Aorta (tissue), 5 donors: Measurements from ENCODE around the gene TPM4. TPM values are rescaled to one million over a fixed set of nuclear protein-coding genes. Genes with fewer than 3 reads are reported as not detected.
"Not testable (repeated sequence)": the region's sequence is repeated elsewhere in the genome, so short reads cannot be mapped to it uniquely, and the experiment has no call there.

ENCODE experiments used
- ATAC-seq: fragments of 200-7000 bp; cut with Tn5 transposase; one replicate; pipeline ENCODE4 v1.9.1; 2022; ENCODE audit warnings: moderate library complexity; ENCODE audit not compliant: low FRiP score
- DNase-seq, 2 donors: peaks; one replicate each; pipeline ENCODE4 v3.0.0-alpha.2; 2020
- H3K27ac ChIP-seq, 2 donors: one replicate each; pipeline ENCODE4 v1.5.1; 2013; ENCODE audit warnings: low read length in 2 of 2, mild to moderate bottlenecking in 2 of 2, moderate library complexity in 2 of 2, control low read depth in 1 of 2, inconsistent platforms in 1 of 2, low read depth in 1 of 2
- H3K27me3 ChIP-seq, 2 donors: one replicate each; pipeline ENCODE4 v1.6.1; 2013; ENCODE audit warnings: control low read depth in 1 of 2, low read length in 1 of 2, mild to moderate bottlenecking in 1 of 2, moderate library complexity in 1 of 2; ENCODE audit not compliant: insufficient read depth in 2 of 2, control insufficient read depth in 1 of 2
- H3K36me3 ChIP-seq, 2 donors: one replicate each; pipeline ENCODE4 v1.6.1; 2013; ENCODE audit warnings: control low read depth in 1 of 2, low read length in 1 of 2, mild to moderate bottlenecking in 1 of 2; ENCODE audit not compliant: insufficient read depth in 2 of 2, control insufficient read depth in 1 of 2
- H3K4me1 ChIP-seq, 2 donors: one replicate each; pipeline ENCODE4 v1.6.1; 2013; ENCODE audit warnings: low read length in 2 of 2, control low read depth in 1 of 2, mild to moderate bottlenecking in 1 of 2, moderate library complexity in 1 of 2; ENCODE audit not compliant: insufficient read depth in 2 of 2, control insufficient read depth in 1 of 2
- H3K4me3 ChIP-seq, 2 donors: one replicate each; pipeline ENCODE4 v1.5.1; 2013; ENCODE audit warnings: low read length in 2 of 2, control low read depth in 1 of 2, mild to moderate bottlenecking in 1 of 2
- H3K9me3 ChIP-seq: one replicate; pipeline ENCODE4 v1.6.1; 2013; ENCODE audit warnings: mild to moderate bottlenecking, low read length; ENCODE audit not compliant: control insufficient read depth
- WGBS, 2 donors: extraction: QIAGEN DNeasy Blood & Tissue Kit; methylation state at CpG; one replicate each; pipeline ENCODE4 v1.1.7; 2013; 5-methylcytosine and 5-hydroxymethylcytosine counted together
- intact Hi-C, 2 donors: fragments of 100-400 bp; cut with DNase I; formaldehyde crosslinking; loops; one replicate each; pipeline versions ENCODE4 v1.14.2 to v1.15.0; 2022
- polyA plus RNA-seq, 2 donors: library from polyadenylated mRNA; stranded (reverse); fragments of 200-250 nt; gene quantifications; one replicate each; pipeline ENCODE4 v1.2.3, GENCODE V29; 2013
- total RNA-seq, 2 donors: library from RNA; stranded (reverse); fragmentation: NEBNext Ultra II Directional; extraction: Animal tissue kit (Norgen Biotek cat#: 25700); gene quantifications; one replicate each; pipeline ENCODE4 v1.2.1, GENCODE V29; 2021
- donor health status: healthy with polysubstance abuse.
- donor health status: Bipolar disorder and iron deficiency.
- donor health status: DM: no; HTN: no; CAD: no.
- donor health status: DM: no; HTN: no; CAD: no.
- donor health status: DM: yes; HTN: yes; CAD: no.

TPM4 gene
- total and polyA plus RNA-seq, 4 donors, result 695 to 1,409 (median 869) TPM

GRCh38 chr19:16094360-16095070 is 18.2 kb downstream of the TPM4 start:
- Histone ChIP-seq H3K4me3 (no peak overlapping the region), H3K9me3 (no peaks in the 10 kb centered on the region), H3K27ac (no peak overlapping the region), H3K4me1 (peaks cover 0 to 2% of the 10 kb centered on the region in 2 donors), H3K27me3 (no peaks in the 10 kb centered on the region), H3K36me3 (peaks cover 6 to 20% of the 10 kb centered on the region in 2 donors)
- 47 to 51% methylated on average over 10 of the region's 10 CpGs for WGBS, 2 donors
- no peak for ATAC-seq
- intact Hi-C loops, result no loop called here
- DNase-seq, result no peak

- Histone ChIP-seq H3K9me3 (no peaks in the 10 kb centered on the region), H3K4me3 (no peak overlapping the region), H3K27me3 (no peaks in the 10 kb centered on the region), H3K27ac (no peak overlapping the region), H3K36me3 (peaks cover 6 to 20% of the 10 kb centered on the region in 2 donors), H3K4me1 (peaks cover 0 to 2% of the 10 kb centered on the region in 2 donors)
- DNase-seq, result no peak
- no peak for ATAC-seq
- 58 to 62% methylated on average over 13 of the region's 13 CpGs for WGBS, 2 donors
- intact Hi-C loops, result no loop called here
These were observed 18.8 kb downstream of the TPM4 start for GRCh38 chr19:16095071-16095571.

- Histone ChIP-seq H3K27me3 (no peaks in the 10 kb centered on the region), H3K27ac (peak overlapping the region in 1 of 2 donors; percentile 35), H3K4me1 (peaks cover 0 to 2% of the 10 kb centered on the region in 2 donors), H3K36me3 (peaks cover 7 to 15% of the 10 kb centered on the region in 2 donors), H3K4me3 (no peak overlapping the region), H3K9me3 (no peaks in the 10 kb centered on the region)
- WGBS, 2 donors, result 64 to 66% methylated on average over 10 of the region's 10 CpGs
- no peak for DNase-seq
- intact Hi-C loops, result no loop called here
- no peak for ATAC-seq
These were observed 20.1 kb downstream of the TPM4 start for GRCh38 chr19:16096280-16096855.

GRCh38 chr19:16098416-16098768 is 22.1 kb downstream of the TPM4 start:
- Histone ChIP-seq H3K4me1 (peaks cover 0 to 2% of the 10 kb centered on the region in 2 donors), H3K27me3 (no peaks in the 10 kb centered on the region), H3K4me3 (no peak overlapping the region), H3K36me3 (peaks cover 10 to 11% of the 10 kb centered on the region in 2 donors), H3K9me3 (no peaks in the 10 kb centered on the region), H3K27ac (no peak overlapping the region)
- ATAC-seq (no peak), DNase-seq (no peak)
- WGBS, 2 donors, result 76% methylated on average over 6 of the region's 6 CpGs
- intact Hi-C loops, result no loop called here

GRCh38 chr19:16098821-16099220 is 22.5 kb downstream of the TPM4 start:
- Histone ChIP-seq H3K27me3 (no peaks in the 10 kb centered on the region), H3K36me3 (peaks cover 8 to 11% of the 10 kb centered on the region in 2 donors), H3K9me3 (no peaks in the 10 kb centered on the region), H3K4me3 (no peak overlapping the region), H3K27ac (no peak overlapping the region), H3K4me1 (no peaks in the 10 kb centered on the region)
- ATAC-seq (no peak), DNase-seq (no peak)
- intact Hi-C loops, result no loop called here
- WGBS, 2 donors, result 89 to 91% methylated on average over 6 of the region's 6 CpGs

GRCh38 chr19:16099314-16099965 is 23.1 kb downstream of the TPM4 start:
- H3K27ac ChIP-seq, result not testable (repeated sequence)

GRCh38 chr19:16100524-16100923 is 24.2 kb downstream of the TPM4 start:
- ATAC-seq (no peak), DNase-seq (no peak)
- no peaks in the 10 kb centered on the region for H3K27me3 ChIP-seq
- H3K4me3 ChIP-seq, result no peak overlapping the region
- no peaks in the 10 kb centered on the region for H3K4me1 ChIP-seq
- H3K36me3 ChIP-seq, result peaks cover 6 to 9% of the 10 kb centered on the region in 2 donors
- WGBS, 2 donors, result 92 to 95% methylated on average over 4 of the region's 4 CpGs
- H3K9me3 ChIP-seq, result no peaks in the 10 kb centered on the region
- intact Hi-C loops, result no loop called here
- no peak overlapping the region for H3K27ac ChIP-seq

More at GRCh38 chr19:16099314-16099965, 23.1 kb downstream of the TPM4 start:
- intact Hi-C loops, H3K27me3 ChIP-seq, H3K4me3 ChIP-seq, ATAC-seq, H3K9me3 ChIP-seq, DNase-seq, H3K4me1 ChIP-seq, H3K36me3 ChIP-seq: not testable (repeated sequence)
- WGBS, 2 donors, result 80 to 82% methylated on average over 8 of the region's 8 CpGs

- Histone ChIP-seq H3K27ac (peak overlapping the region in 1 of 2 donors; percentile 10), H3K9me3 (no peaks in the 10 kb centered on the region), H3K27me3 (no peaks in the 10 kb centered on the region), H3K36me3 (peaks cover 1 to 9% of the 10 kb centered on the region in 2 donors), H3K4me3 (no peak overlapping the region), H3K4me1 (no peaks in the 10 kb centered on the region)
- WGBS, 2 donors, result 76% methylated on average over 6 of the region's 6 CpGs
- DNase-seq, result no peak
- no peak for ATAC-seq
- intact Hi-C loops, result no loop called here
These were observed 28.4 kb downstream of the TPM4 start for GRCh38 chr19:16104722-16105121.
